ENCODE data around the gene GNA15. TPM values are rescaled to one million over a fixed set of nuclear protein-coding genes. Genes with fewer than 3 reads are reported as not detected.

The GNA15 gene
- total RNA-seq, 2 donors from 2014 or later = 4.3 to 6.1 TPM

Other genes with a start within 250 kb of the GNA15 start
- 1 to 10 TPM; 2.2 to 2.9 TPM for gene ZNF57, start 235.1 kb upstream of the GNA15 start, total RNA-seq
- 1 to 10 TPM; 2.7 to 3.5 TPM for gene ZNF77, start 191.1 kb upstream of the GNA15 start, total RNA-seq
- 1 to 10 TPM in 1 of 2 donors, under 1 TPM in 1; 0.65 to 1.9 TPM for gene TLE6, start 158.5 kb upstream of the GNA15 start, total RNA-seq
- 10 to 100 TPM; 61.0 to 66.7 TPM for gene TLE2, start 106.8 kb upstream of the GNA15 start, total RNA-seq
- 100 to 1,000 TPM; 698 to 715 TPM for gene TLE5, start 73.5 kb upstream of the GNA15 start, total RNA-seq
- 10 to 100 TPM; 55.1 to 64.3 TPM for gene GNA11, start 41.7 kb upstream of the GNA15 start, total RNA-seq
- gene S1PR4, start 42.7 kb downstream of the GNA15 start, total RNA-seq = 1 to 10 TPM; 1.5 to 1.6 TPM
- 10 to 100 TPM; 32.8 to 48.9 TPM for gene NCLN, start 49.9 kb downstream of the GNA15 start, total RNA-seq
- under 1 TPM in 1 of 2 donors, not detected in 1; 0.16 TPM for gene CELF5, start 88.6 kb downstream of the GNA15 start, total RNA-seq
- gene NFIC, start 230.6 kb downstream of the GNA15 start, total RNA-seq = 100 to 1,000 TPM; 144 to 173 TPM